Kidney epithelial cell (primary cell): ENCODE measurements around the gene CRIP1. TPM values are rescaled to one million over a fixed set of nuclear protein-coding genes. Genes with fewer than 3 reads are reported as not detected.

Experiments
- DNase-seq: peaks from one replicate; pipeline ENCODE4 v3.0.0-alpha.2; 2010; ENCODE audit warnings: low read depth
- H3K27me3 ChIP-seq: 2 replicates; pipeline ENCODE4 v1.6.0; 2011; ENCODE audit warnings: low read length; ENCODE audit not compliant: control insufficient read depth, insufficient read depth
- H3K36me3 ChIP-seq: 2 replicates; pipeline ENCODE4 v1.5.1; 2011; ENCODE audit warnings: low read length; ENCODE audit not compliant: control insufficient read depth, insufficient read depth
- H3K4me3 ChIP-seq: 2 replicates; pipeline ENCODE4 v1.5.1; 2011; ENCODE audit warnings: low read depth, mild to moderate bottlenecking, control low read depth, low read length
- CTCF ChIP-seq: IDR thresholded peaks from 2 replicates; pipeline ENCODE4 v1.5.1; 2011; ENCODE audit warnings: mild to moderate bottlenecking, moderate library complexity, low read length, control low read depth, inconsistent platforms; ENCODE audit not compliant: insufficient read depth, poor library complexity, severe bottlenecking
- total RNA-seq: library from RNA; depleted of rRNA; stranded (reverse); fragments of >200 nt; gene quantifications from 2 replicates; pipeline ENCODE4 v1.2.3, GENCODE V29; 2015

The CRIP1 gene
- total RNA-seq, 1 donor from 2014 or later = 2.0 TPM

- Histone ChIP-seq H3K27me3 (peaks cover 5% of the 10 kb centered on the region), H3K36me3 (no peaks in the 10 kb centered on the region), H3K4me3 (peak overlapping the region; percentile 7)
- TF ChIP-seq CTCF = peak; percentile 99
- peak; percentile 51 for DNase-seq
Measured at GRCh38 chr14:105480807-105481801, 5.6 kb upstream of the CRIP1 start.

- peak; percentile 96 for DNase-seq
- Histone ChIP-seq H3K27me3 (peaks cover 14% of the 10 kb centered on the region), H3K4me3 (no peak overlapping the region), H3K36me3 (no peaks in the 10 kb centered on the region)
- TF ChIP-seq CTCF = peak; percentile 4
Measured at GRCh38 chr14:105481886-105482457, 4.7 kb upstream of the CRIP1 start.

GRCh38 chr14:105482486-105483110, 4.1 kb upstream of the CRIP1 start:
- H3K27me3 ChIP-seq = peaks cover 20% of the 10 kb centered on the region
- H3K36me3 ChIP-seq = no peaks in the 10 kb centered on the region
- no peak for TF ChIP-seq CTCF
- DNase-seq = no peak
- H3K4me3 ChIP-seq = no peak overlapping the region

- Histone ChIP-seq H3K4me3 (no peak overlapping the region), H3K27me3 (peaks cover 26% of the 10 kb centered on the region), H3K36me3 (no peaks in the 10 kb centered on the region)
- no peak for TF ChIP-seq CTCF
- DNase-seq = no peak
Measured at GRCh38 chr14:105483300-105484068, 3.2 kb upstream of the CRIP1 start.

- H3K27me3 ChIP-seq = peaks cover 26% of the 10 kb centered on the region
- no peak for TF ChIP-seq CTCF
- no peaks in the 10 kb centered on the region for H3K36me3 ChIP-seq
- DNase-seq = no peak
- H3K4me3 ChIP-seq = no peak overlapping the region
Measured at GRCh38 chr14:105484069-105484996, 2.4 kb upstream of the CRIP1 start.
